IMR-90 (cell line): ENCODE measurements around the gene MGAT1. TPM values are rescaled to one million over a fixed set of nuclear protein-coding genes. Genes with fewer than 3 reads are reported as not detected.

Experiments used
- ATAC-seq: fragments of 200-7000 bp; cut with Tn5 transposase; 2 replicates; pipeline ENCODE4 v1.9.1; 2020; ENCODE audit warnings: low read depth, mild to moderate bottlenecking, moderate library complexity
- BruUV-seq: library from RNA; stranded (reverse); fragments of 400-500 nt; replicated peaks from 2 replicates; lab custom pipeline; 2021; lab: Mats Ljungman, UMichigan
- CTCF ChIA-PET: fragments of 300-600 bp; formaldehyde crosslinking; extraction: SDS; loops from one replicate; lab custom pipeline; 2021; ENCODE audit warnings: antibody characterized with exemption; lab: Yijun Ruan, JAX
- POLR2A ChIA-PET: fragments of 300-600 bp; sonication (Branson Sonifier 250); formaldehyde crosslinking; loops from one replicate; lab custom pipeline; 2022; ENCODE audit warnings: antibody characterized with exemption; ENCODE audit not compliant: unreplicated experiment; lab: Charles Lee
- DNase-seq: peaks from one replicate; pipeline ENCODE4 v3.0.0; 2013
- H2AFZ ChIP-seq: replicated peaks from 2 replicates; pipeline ENCODE3; 2013; ENCODE audit warnings: low read length, mild to moderate bottlenecking; ENCODE audit not compliant: poor library complexity
- H2AK5ac ChIP-seq: 2 replicates; pipeline ENCODE4 v1.6.1; 2013; ENCODE audit warnings: low read depth, low read length, inconsistent platforms
- H2AK9ac ChIP-seq: replicated peaks from 2 replicates; pipeline ENCODE3; 2013; ENCODE audit warnings: mild to moderate bottlenecking, low read depth, low read length, moderate library complexity; ENCODE audit not compliant: poor library complexity
- H2BK120ac ChIP-seq: 2 replicates; pipeline ENCODE4 v1.6.1; 2013; ENCODE audit warnings: low read depth, low read length, inconsistent platforms
- H2BK15ac ChIP-seq: 3 replicates; pipeline ENCODE4 v1.6.1; 2013; ENCODE audit warnings: low read depth, low read length, inconsistent platforms
- H2BK20ac ChIP-seq: 2 replicates; pipeline ENCODE4 v1.6.1; 2013; ENCODE audit warnings: low read depth, mild to moderate bottlenecking, inconsistent platforms, low read length, moderate library complexity
- H2BK5ac ChIP-seq: 2 replicates; pipeline ENCODE4 v1.6.1; 2013; ENCODE audit warnings: mild to moderate bottlenecking, low read depth, low read length, inconsistent platforms; ENCODE audit not compliant: poor library complexity, severe bottlenecking
- H3K14ac ChIP-seq: replicated peaks from 2 replicates; pipeline ENCODE4 v1.6.1; 2013; ENCODE audit warnings: low read depth, low read length, inconsistent platforms
- H3K18ac ChIP-seq: 2 replicates; pipeline ENCODE4 v1.6.1; 2013; ENCODE audit warnings: low read depth, low read length, control low read depth
- H3K23ac ChIP-seq: 2 replicates; pipeline ENCODE4 v1.6.1; 2013; ENCODE audit warnings: low read depth, low read length, inconsistent platforms
- H3K27ac ChIP-seq: 2 replicates; pipeline ENCODE4 v1.5.1; 2013; ENCODE audit warnings: mild to moderate bottlenecking, control low read depth, low read length; ENCODE audit not compliant: insufficient read depth
- H3K27me3 ChIP-seq: 2 replicates; pipeline ENCODE4 v1.6.1; 2013; ENCODE audit warnings: low read length; ENCODE audit not compliant: control insufficient read depth, insufficient read depth
- H3K36me3 ChIP-seq: 2 replicates; pipeline ENCODE4 v1.6.1; 2013; ENCODE audit warnings: low read length, mixed read lengths; ENCODE audit not compliant: control insufficient read depth, insufficient read depth
- H3K4ac ChIP-seq: 2 replicates; pipeline ENCODE4 v1.6.1; 2013; ENCODE audit warnings: low read depth, low read length, inconsistent platforms
- H3K4me1 ChIP-seq: 2 replicates; pipeline ENCODE4 v1.6.1; 2013; ENCODE audit warnings: low read length, mixed read lengths; ENCODE audit not compliant: control insufficient read depth, insufficient read depth
- H3K4me2 ChIP-seq: 2 replicates; pipeline ENCODE4 v1.6.1; 2013; ENCODE audit warnings: low read depth, mild to moderate bottlenecking, control low read depth, low read length, moderate library complexity
- H3K4me3 ChIP-seq: 2 replicates; pipeline ENCODE4 v1.5.1; 2013; ENCODE audit warnings: low read depth, mild to moderate bottlenecking, control low read depth, low read length, moderate library complexity; ENCODE audit not compliant: insufficient read depth
- H3K56ac ChIP-seq: 2 replicates; pipeline ENCODE4 v1.6.1; 2013; ENCODE audit warnings: low read length, inconsistent platforms; ENCODE audit not compliant: insufficient read depth; ENCODE audit errors: extremely low read depth
- H3K79me1 ChIP-seq, 2 experiments: 2 replicates each; pipeline ENCODE4 v1.6.1; 2013; ENCODE audit warnings: low read length in 2 of 2, inconsistent platforms in 1 of 2, low read depth in 1 of 2
- H3K9ac ChIP-seq: 2 replicates; pipeline ENCODE4 v1.6.1; 2013; ENCODE audit warnings: low read depth, low read length, control low read depth
- H3K9me1 ChIP-seq: 2 replicates; pipeline ENCODE4 v1.6.1; 2013; ENCODE audit warnings: low read length, inconsistent platforms; ENCODE audit not compliant: insufficient read depth
- H3K9me3 ChIP-seq: 2 replicates; pipeline ENCODE4 v1.6.1; 2013; ENCODE audit warnings: low read length; ENCODE audit not compliant: control insufficient read depth, insufficient read depth
- H4K20me1 ChIP-seq: 2 replicates; pipeline ENCODE4 v1.6.1; 2013; ENCODE audit warnings: low read length, inconsistent platforms; ENCODE audit not compliant: insufficient read depth
- H4K5ac ChIP-seq: 2 replicates; pipeline ENCODE4 v1.6.1; 2013; ENCODE audit warnings: mild to moderate bottlenecking, low read depth, low read length, control low read depth
- H4K8ac ChIP-seq, 2 experiments: 2 replicates each; pipeline ENCODE4 v1.6.1; 2013; ENCODE audit warnings: low read depth in 2 of 2, low read length in 2 of 2, control low read depth in 1 of 2, inconsistent platforms in 1 of 2
- H4K91ac ChIP-seq: 2 replicates; pipeline ENCODE4 v1.6.1; 2013; ENCODE audit warnings: low read depth, low read length, inconsistent platforms; ENCODE audit not compliant: insufficient read depth
- CEBPB ChIP-seq: IDR thresholded peaks from 2 replicates; pipeline ENCODE4 v1.6.1; 2012; ENCODE audit warnings: low read depth, low read length, improper control_type of control experiment
- CHD1 ChIP-seq: IDR thresholded peaks from 2 replicates; pipeline ENCODE4 v1.6.1; 2012; ENCODE audit warnings: low read depth, low read length, improper control_type of control experiment
- MXI1 ChIP-seq: IDR thresholded peaks from 2 replicates; pipeline ENCODE4 v1.6.1; 2012; ENCODE audit warnings: low read depth, mild to moderate bottlenecking, low read length, moderate library complexity, borderline replicate concordance
- RAD21 ChIP-seq: IDR thresholded peaks from 2 replicates; pipeline ENCODE4 v1.6.1; 2012; ENCODE audit warnings: low read length, improper control_type of control experiment
- SMC3 ChIP-seq: fragments of 150-350 bp; IDR thresholded peaks from 2 replicates; pipeline ENCODE4 v1.6.1; 2016; ENCODE audit warnings: low read depth, mild to moderate bottlenecking, antibody characterized with exemption, low read length, moderate library complexity
- WGBS, 2 experiments: methylation state at CpG; one replicate each; pipeline versions ENCODE4 v1.1.5 to v1.1.7; 2013; ENCODE audit warnings: missing lambda C conversion rate in 2 of 2; ENCODE audit not compliant: insufficient read length in 1 of 2; ENCODE audit errors: extremely low coverage in 2 of 2; 5-methylcytosine and 5-hydroxymethylcytosine counted together
- dilution Hi-C: fragments of 300-500 bp; cut with HindIII; formaldehyde crosslinking; loops from one replicate; pipeline ENCODE4 v1.14.3; 2018; ENCODE audit warnings: low sequenced_read_pairs; ENCODE audit not compliant: unreplicated experiment
- in situ Hi-C: fragments of 300-500 bp; cut with MboI; formaldehyde crosslinking; loops from 3 replicates; pipeline ENCODE4 v1.14.3; 2019; ENCODE audit warnings: low sequenced_read_pairs, inconsistent platforms, mixed read lengths
- intact Hi-C: fragments of 100-400 bp; cut with micrococcal nuclease; formaldehyde crosslinking; loops from 2 replicates; pipeline ENCODE4 v1.10.0; 2022
- polyA plus RNA-seq, 3 experiments: library from polyadenylated mRNA; depleted of rRNA; stranded (reverse); fragments of >200 nt; gene quantifications; 2 replicates each; pipeline ENCODE4 v1.2.3, GENCODE V29; 2012; ENCODE audit warnings: low replicate concordance in 1 of 3
- total RNA-seq: library from RNA; depleted of rRNA; stranded (reverse); fragments of >200 nt; gene quantifications from 2 replicates; pipeline ENCODE4 v1.2.3, GENCODE V29; 2012

MGAT1 gene
- total and polyA plus RNA-seq, 2 of the 4 experiments (the other 2 are of a cell fraction), result 56.3 to 141 TPM

- peak overlapping the region; percentile 96 for H3K27ac ChIP-seq
- peak overlapping the region; percentile 93 for H2BK120ac ChIP-seq
- CTCF ChIA-PET, result no interaction called here
- TF ChIP-seq CEBPB, result no peak
- TF ChIP-seq RAD21, result no peak
- no peak for TF ChIP-seq SMC3
- no peak for TF ChIP-seq CHD1
- no peak for TF ChIP-seq MXI1
- peak overlapping the region; percentile 89 for H3K23ac ChIP-seq
- dilution Hi-C loops, result no loop called here
- intact Hi-C loops, result loop anchor here (1.0 to 2.0 kb wide), 2 partner anchors 14 to 434 kb away; partner anchors contain the start of gene GFPT2
- BruUV-seq, result no TSS peak
- peak overlapping the region; percentile 85 for H2BK20ac ChIP-seq
- H4K8ac ChIP-seq, result peak overlapping the region; percentile 67 to 85
- peak overlapping the region; percentile 64 for H3K56ac ChIP-seq
- H2AK5ac ChIP-seq, result peak overlapping the region; percentile 76
- no peak overlapping the region for H3K4me3 ChIP-seq
- peaks cover 19% of the 10 kb centered on the region for H4K20me1 ChIP-seq
- peak overlapping the region; percentile 86 for H2AK9ac ChIP-seq
- peak overlapping the region; percentile 95 for H4K5ac ChIP-seq
- H3K14ac ChIP-seq, result peak overlapping the region; percentile 84
- DNase-seq (peak; percentile 29), ATAC-seq (no peak)
- POLR2A ChIA-PET, result no interaction called here
- H3K36me3 ChIP-seq, result peaks cover 25% of the 10 kb centered on the region
- no peaks in the 10 kb centered on the region for H3K27me3 ChIP-seq
- in situ Hi-C loops, result no loop called here
- peak overlapping the region; percentile 84 for H3K18ac ChIP-seq
- H4K91ac ChIP-seq, result peak overlapping the region; percentile 94
- H3K4me1 ChIP-seq, result peaks cover 30% of the 10 kb centered on the region
- peak overlapping the region; percentile 52 for H2AFZ ChIP-seq
- peak overlapping the region; percentile 29; the same call in 2 of the 3 replicates for H2BK15ac ChIP-seq
- no peaks in the 10 kb centered on the region for H3K9me3 ChIP-seq
- 40% methylated on average over 2 of the region's 21 CpGs; no CpG with 5 or more reads in 1 of the 2 experiments for WGBS, 2 experiments
- H3K9me1 ChIP-seq, result peaks cover 10% of the 10 kb centered on the region; the same call in 1 of the 2 replicates
- H3K4me2 ChIP-seq, result no peak overlapping the region
- peak overlapping the region; percentile 50 for H3K9ac ChIP-seq
- H3K79me1 ChIP-seq, result peaks cover 13 to 68% of the 10 kb centered on the region in 2 experiments; a peak in 3 of 4 replicates
- H3K4ac ChIP-seq, result peak overlapping the region; percentile 97
- peak overlapping the region; percentile 94 for H2BK5ac ChIP-seq
Measured at GRCh38 chr5:180786531-180787398, 15.8 kb downstream of the MGAT1 start.
